AG09309 (cell line): ENCODE results near the gene ITPA.

ENCODE experiments used
- DNase-seq: peaks from one replicate; pipeline ENCODE4 v3.0.0-alpha.2; 2010; ENCODE audit warnings: low read depth
- H3K4me3 ChIP-seq: 2 replicates; pipeline ENCODE4 v1.5.1; 2011; ENCODE audit warnings: mild to moderate bottlenecking, low read depth, low read length, moderate library complexity; ENCODE audit not compliant: control insufficient read depth
- TF ChIP-seq, protein P1 (sequence below): IDR thresholded peaks from 2 replicates; pipeline ENCODE4 v1.5.1; 2011; ENCODE audit warnings: mild to moderate bottlenecking, low read depth, low read length, inconsistent platforms; ENCODE audit not compliant: insufficient read depth, control insufficient read depth; ENCODE audit errors: missing control alignments

The ITPA gene

DNA sequence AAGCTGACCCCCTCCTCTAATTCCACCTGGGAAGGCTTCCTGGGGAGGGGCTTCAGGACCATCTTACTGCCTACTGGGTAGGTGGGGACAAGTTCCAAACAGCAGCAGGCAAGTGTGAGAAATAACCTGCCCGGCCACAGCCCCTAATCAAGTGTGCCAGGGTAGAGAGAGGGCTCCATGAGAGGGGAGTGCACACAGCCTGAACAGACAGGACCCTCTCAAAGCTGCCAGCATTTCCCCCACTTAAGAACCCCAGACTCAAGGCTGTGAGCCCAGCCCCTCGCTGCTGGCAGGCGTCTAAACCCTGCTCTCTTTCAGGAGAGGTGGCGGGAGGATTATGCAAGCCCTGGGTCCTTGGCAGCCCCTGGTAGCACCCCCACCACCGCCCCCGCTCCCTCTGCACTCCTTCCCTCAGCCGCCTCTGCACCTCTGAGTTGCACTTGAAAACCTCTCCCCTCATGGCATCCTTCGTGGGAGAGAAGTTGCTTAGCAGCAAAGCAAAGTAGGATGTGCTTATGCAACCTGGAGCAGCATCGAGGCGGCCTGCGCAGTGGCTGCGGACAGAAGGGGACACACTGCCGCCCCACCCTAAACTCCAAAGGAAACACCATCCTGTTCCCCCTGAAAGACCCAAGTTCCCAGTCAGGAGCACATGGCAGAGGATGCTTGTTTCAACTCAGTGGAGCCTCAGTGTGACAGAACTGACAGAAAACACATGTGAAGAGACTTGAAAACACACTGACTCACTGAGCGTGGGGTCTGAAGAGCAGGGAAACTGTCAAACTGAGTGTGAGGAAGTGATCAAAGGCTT lies 15.3 kb upstream of the ITPA start:
- no peak overlapping the region for H3K4me3 ChIP-seq
- no peak for DNase-seq
- TF ChIP-seq, protein P1, sequence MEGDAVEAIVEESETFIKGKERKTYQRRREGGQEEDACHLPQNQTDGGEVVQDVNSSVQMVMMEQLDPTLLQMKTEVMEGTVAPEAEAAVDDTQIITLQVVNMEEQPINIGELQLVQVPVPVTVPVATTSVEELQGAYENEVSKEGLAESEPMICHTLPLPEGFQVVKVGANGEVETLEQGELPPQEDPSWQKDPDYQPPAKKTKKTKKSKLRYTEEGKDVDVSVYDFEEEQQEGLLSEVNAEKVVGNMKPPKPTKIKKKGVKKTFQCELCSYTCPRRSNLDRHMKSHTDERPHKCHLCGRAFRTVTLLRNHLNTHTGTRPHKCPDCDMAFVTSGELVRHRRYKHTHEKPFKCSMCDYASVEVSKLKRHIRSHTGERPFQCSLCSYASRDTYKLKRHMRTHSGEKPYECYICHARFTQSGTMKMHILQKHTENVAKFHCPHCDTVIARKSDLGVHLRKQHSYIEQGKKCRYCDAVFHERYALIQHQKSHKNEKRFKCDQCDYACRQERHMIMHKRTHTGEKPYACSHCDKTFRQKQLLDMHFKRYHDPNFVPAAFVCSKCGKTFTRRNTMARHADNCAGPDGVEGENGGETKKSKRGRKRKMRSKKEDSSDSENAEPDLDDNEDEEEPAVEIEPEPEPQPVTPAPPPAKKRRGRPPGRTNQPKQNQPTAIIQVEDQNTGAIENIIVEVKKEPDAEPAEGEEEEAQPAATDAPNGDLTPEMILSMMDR, result no peak

- DNase-seq, result no peak
- TF ChIP-seq, protein P1, result no peak
- H3K4me3 ChIP-seq, result no peak overlapping the region
Observed at GRCh38 chr20:3194617-3195280, 14.5 kb upstream of the ITPA start.

- no peak for DNase-seq
- TF ChIP-seq, protein P1, result no peak
- no peak overlapping the region for H3K4me3 ChIP-seq
Observed at GRCh38 chr20:3195590-3196237, 13.6 kb upstream of the ITPA start.

- DNase-seq, result no peak
- no peak overlapping the region for H3K4me3 ChIP-seq
- TF ChIP-seq, protein P1, result no peak
Observed at GRCh38 chr20:3199206-3199605, 10.1 kb upstream of the ITPA start.

- no peak for DNase-seq
Observed at GRCh38 chr20:3199976-3200755, 9.1 kb upstream of the ITPA start.

More at GRCh38 chr20:3199976-3200755, 9.1 kb upstream of the ITPA start:
- TF ChIP-seq, protein P1, result no peak
- no peak overlapping the region for H3K4me3 ChIP-seq
